Skeletal muscle tissue (tissue), 4 donors: ENCODE measurements around the gene SERPINB2. TPM values are rescaled to one million over a fixed set of nuclear protein-coding genes. Genes with fewer than 3 reads are reported as not detected.

ENCODE experiments used
- H3K27ac ChIP-seq: one replicate; pipeline ENCODE4 v1.7.0; 2013; ENCODE audit warnings: mild to moderate bottlenecking, low read depth, low read length, inconsistent platforms
- H3K27me3 ChIP-seq, 3 donors: one replicate each; pipeline ENCODE4 v1.7.0; 2013; ENCODE audit warnings: low read length in 3 of 3; ENCODE audit not compliant: control insufficient read depth in 3 of 3, insufficient read depth in 3 of 3
- H3K36me3 ChIP-seq, 3 donors: one replicate each; pipeline ENCODE4 v1.7.0; 2013; ENCODE audit warnings: low read length in 3 of 3; ENCODE audit not compliant: control insufficient read depth in 3 of 3, insufficient read depth in 3 of 3
- H3K4me1 ChIP-seq, 3 donors: one replicate each; pipeline ENCODE4 v1.7.0; 2013; ENCODE audit warnings: low read length in 3 of 3, mild to moderate bottlenecking in 3 of 3; ENCODE audit not compliant: control insufficient read depth in 3 of 3, insufficient read depth in 3 of 3
- H3K4me3 ChIP-seq, 3 donors: one replicate each; pipeline ENCODE4 v1.7.0; 2013; ENCODE audit warnings: low read length in 3 of 3
- H3K9ac ChIP-seq, 3 donors: one replicate each; pipeline ENCODE4 v1.7.0; 2013; ENCODE audit warnings: low read length in 3 of 3, mild to moderate bottlenecking in 3 of 3, moderate library complexity in 2 of 3, low read depth in 1 of 3
- H3K9me3 ChIP-seq, 3 donors: one replicate each; pipeline ENCODE4 v1.7.0; 2013; ENCODE audit warnings: low read length in 3 of 3; ENCODE audit not compliant: control insufficient read depth in 3 of 3
- total RNA-seq: library from RNA; depleted of rRNA; stranded (reverse); fragments of >200 nt; gene quantifications from one replicate; pipeline ENCODE4 v1.2.3, GENCODE V29; 2014
- donor health status: Osteomylitis.

SERPINB2 gene
- total RNA-seq, 1 donor from 2014 or later, result not detected

- Histone ChIP-seq H3K27ac (no peak overlapping the region), H3K9ac (no peak overlapping the region), H3K27me3 (no peaks in the 10 kb centered on the region), H3K36me3 (no peaks in the 10 kb centered on the region), H3K4me1 (no peaks in the 10 kb centered on the region), H3K4me3 (no peak overlapping the region), H3K9me3 (no peaks in the 10 kb centered on the region)
Measured at GRCh38 chr18:63903851-63904570, 16.5 kb downstream of the SERPINB2 start.

- no peak overlapping the region for H3K9ac ChIP-seq
- no peaks in the 10 kb centered on the region for H3K4me1 ChIP-seq
- H3K27me3 ChIP-seq, result no peaks in the 10 kb centered on the region
- H3K27ac ChIP-seq, result no peak overlapping the region
- H3K4me3 ChIP-seq, result no peak overlapping the region
- H3K36me3 ChIP-seq, result no peaks in the 10 kb centered on the region
- no peaks in the 10 kb centered on the region for H3K9me3 ChIP-seq
Measured at GRCh38 chr18:63904694-63905093, 17.2 kb downstream of the SERPINB2 start.

- no peaks in the 10 kb centered on the region for H3K27me3 ChIP-seq
- H3K9me3 ChIP-seq, result no peaks in the 10 kb centered on the region
- no peak overlapping the region for H3K9ac ChIP-seq
- no peak overlapping the region for H3K4me3 ChIP-seq
- no peaks in the 10 kb centered on the region for H3K36me3 ChIP-seq
- H3K27ac ChIP-seq, result no peak overlapping the region
- H3K4me1 ChIP-seq, result no peaks in the 10 kb centered on the region
Measured at GRCh38 chr18:63905361-63905760, 17.9 kb downstream of the SERPINB2 start.

- Histone ChIP-seq H3K9ac (no peak overlapping the region), H3K4me1 (no peaks in the 10 kb centered on the region), H3K27me3 (no peaks in the 10 kb centered on the region), H3K27ac (no peak overlapping the region), H3K9me3 (no peaks in the 10 kb centered on the region), H3K36me3 (no peaks in the 10 kb centered on the region), H3K4me3 (no peak overlapping the region)
Measured at GRCh38 chr18:63906056-63906455, 18.6 kb downstream of the SERPINB2 start.

- no peaks in the 10 kb centered on the region for H3K4me1 ChIP-seq
- no peak within 1 kb of the TSS for H3K9ac ChIP-seq
- H3K27me3 ChIP-seq, result no peaks in the 10 kb centered on the region
- H3K9me3 ChIP-seq, result no peaks in the 10 kb centered on the region
- H3K4me3 ChIP-seq, result no peak within 1 kb of the TSS
- no peak within 1 kb of the TSS for H3K27ac ChIP-seq
- H3K36me3 ChIP-seq, result no peaks in the 10 kb centered on the region
Measured at GRCh38 chr18:63907664-63908063, 20.2 kb downstream of the SERPINB2 start, which contains the start of gene SERPINB10. Gene SERPINB10 (plus strand): TSS chr18:63907958. CDS start chr18:63915511, 7,553 bp downstream.

- Histone ChIP-seq H3K9me3 (no peaks in the 10 kb centered on the region), H3K4me1 (no peaks in the 10 kb centered on the region), H3K27ac (no peak overlapping the region), H3K4me3 (no peak overlapping the region), H3K9ac (no peak overlapping the region), H3K27me3 (no peaks in the 10 kb centered on the region), H3K36me3 (no peaks in the 10 kb centered on the region)
Measured at GRCh38 chr18:63908858-63909257, 21.4 kb downstream of the SERPINB2 start.

GRCh38 chr18:63909870-63910269 is 22.4 kb downstream of the SERPINB2 start:
- Histone ChIP-seq H3K4me3 (no peak overlapping the region), H3K9me3 (no peaks in the 10 kb centered on the region), H3K4me1 (no peaks in the 10 kb centered on the region), H3K27ac (no peak overlapping the region), H3K27me3 (no peaks in the 10 kb centered on the region), H3K36me3 (no peaks in the 10 kb centered on the region), H3K9ac (no peak overlapping the region)

GRCh38 chr18:63917817-63918216 is 30.3 kb downstream of the SERPINB2 start:
- Histone ChIP-seq H3K4me1 (no peaks in the 10 kb centered on the region), H3K36me3 (no peaks in the 10 kb centered on the region), H3K27me3 (no peaks in the 10 kb centered on the region), H3K4me3 (no peak overlapping the region), H3K9ac (no peak overlapping the region), H3K27ac (no peak overlapping the region), H3K9me3 (no peaks in the 10 kb centered on the region)

- Histone ChIP-seq H3K36me3 (no peaks in the 10 kb centered on the region), H3K9me3 (no peaks in the 10 kb centered on the region), H3K27ac (no peak overlapping the region), H3K27me3 (peaks cover 0 to 2% (median 0%) of the 10 kb centered on the region in 3 donors), H3K4me1 (no peaks in the 10 kb centered on the region), H3K9ac (no peak overlapping the region), H3K4me3 (no peak overlapping the region)
Measured at GRCh38 chr18:63922049-63922448, 34.5 kb downstream of the SERPINB2 start.

GRCh38 chr18:63924551-63924950 is 37.0 kb downstream of the SERPINB2 start:
- no peak overlapping the region for H3K27ac ChIP-seq
- peaks cover 0 to 2% (median 0%) of the 10 kb centered on the region in 3 donors for H3K27me3 ChIP-seq
- no peak overlapping the region for H3K4me3 ChIP-seq

More at GRCh38 chr18:63924551-63924950, 37.0 kb downstream of the SERPINB2 start:
- Histone ChIP-seq H3K36me3 (no peaks in the 10 kb centered on the region), H3K4me1 (no peaks in the 10 kb centered on the region), H3K9ac (no peak overlapping the region), H3K9me3 (no peaks in the 10 kb centered on the region)
